Thyroid gland (tissue), 4 donors: ENCODE measurements around the gene SCAPER.

ENCODE experiments used
- CTCF ChIP-seq, 6 experiments: fragments of 200-600 bp in 3 of 6; fragments of 450-650 bp in 3 of 6; sonication (generic) in 3 of 6; IDR thresholded peaks; one replicate each; pipeline ENCODE4 v1.5.1; 2016 to 2019; ENCODE audit warnings: antibody characterized with exemption in 6 of 6, mild to moderate bottlenecking in 2 of 6, inconsistent platforms in 1 of 6, moderate library complexity in 1 of 6
- POLR2A ChIP-seq, 2 donors: fragments of 450-650 bp; IDR thresholded peaks; one replicate each; pipeline ENCODE4 v1.6.1; 2017; ENCODE audit warnings: antibody characterized with exemption in 2 of 2, mild to moderate bottlenecking in 2 of 2, moderate library complexity in 1 of 2

- no peak for TF ChIP-seq CTCF (IDR thresholded peaks at IDR 0.05)
- no peak for TF ChIP-seq POLR2A (IDR thresholded peaks at IDR 0.05)
Measured at GRCh38 chr15:76572983-76573314, 332.2 kb downstream of the SCAPER start.
